ENCODE measurements around the gene ATP8A2.

Gene ATP8A2

DNA sequence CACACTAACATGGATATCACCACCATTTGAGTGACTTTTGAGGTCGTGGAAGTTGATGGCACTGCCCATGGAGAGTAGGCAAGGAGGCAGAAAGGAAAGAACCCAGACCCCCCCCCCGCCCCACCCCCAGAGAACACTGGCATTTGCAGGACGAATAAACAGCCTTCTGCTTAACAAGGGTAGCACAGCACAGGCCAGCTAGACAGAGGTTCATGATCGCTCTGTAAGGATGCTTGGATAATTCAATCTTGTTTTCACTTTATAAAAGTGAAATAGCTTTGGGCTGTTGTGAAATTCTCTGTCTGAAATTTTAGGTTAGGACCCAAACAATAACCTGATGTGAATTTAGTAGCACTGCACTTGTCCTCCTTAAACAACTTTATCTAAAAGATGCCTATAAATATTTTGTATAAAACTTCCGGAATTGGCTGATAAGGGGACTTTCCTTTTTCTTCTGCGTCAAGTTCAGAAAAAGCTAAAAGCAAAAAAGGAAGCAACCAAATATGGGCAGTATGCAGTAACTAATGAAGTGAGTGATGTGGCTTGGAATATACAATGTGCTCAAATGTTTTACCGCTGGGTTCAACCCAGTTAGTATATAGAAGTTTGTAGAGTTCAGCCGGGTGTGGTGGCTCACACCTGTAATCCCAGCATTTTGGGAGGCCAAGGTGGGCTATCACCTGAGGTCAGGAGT is 516.3 kb downstream of the ATP8A2 start:
- DNase-seq (ENCODE audit: low read depth): no peak
- H3K4me3 ChIP-seq (ENCODE audit: control insufficient read depth, low read depth, low read length): no peak overlapping the region
- no peak for TF ChIP-seq CTCF (conservative IDR thresholded peaks at IDR 0.05; ENCODE audit: control insufficient read depth, insufficient read depth, low read depth, low read length)

GRCh38 chr13:25890671-25891212 is 519.0 kb downstream of the ATP8A2 start:
- no peak for DNase-seq (ENCODE audit: low read depth)
- no peak overlapping the region for H3K4me3 ChIP-seq (ENCODE audit: control insufficient read depth, low read depth, low read length)
- no peak for TF ChIP-seq CTCF (conservative IDR thresholded peaks at IDR 0.05; ENCODE audit: control insufficient read depth, insufficient read depth, low read depth, low read length)

GRCh38 chr13:25898991-25899390 is 527.2 kb downstream of the ATP8A2 start:
- no peak for DNase-seq (ENCODE audit: low read depth)
- H3K4me3 ChIP-seq (ENCODE audit: control insufficient read depth, low read depth, low read length): no peak overlapping the region
- TF ChIP-seq CTCF (conservative IDR thresholded peaks at IDR 0.05; ENCODE audit: control insufficient read depth, insufficient read depth, low read depth, low read length): no peak

GRCh38 chr13:25899464-25899863 is 527.7 kb downstream of the ATP8A2 start:
- TF ChIP-seq CTCF (conservative IDR thresholded peaks at IDR 0.05; ENCODE audit: control insufficient read depth, insufficient read depth, low read depth, low read length): no peak
- no peak overlapping the region for H3K4me3 ChIP-seq (ENCODE audit: control insufficient read depth, low read depth, low read length)

GRCh38 chr13:25899952-25900351 is 528.2 kb downstream of the ATP8A2 start:
- no peak overlapping the region for H3K4me3 ChIP-seq (ENCODE audit: control insufficient read depth, low read depth, low read length)
- no peak for DNase-seq (ENCODE audit: low read depth)
- TF ChIP-seq CTCF (conservative IDR thresholded peaks at IDR 0.05; ENCODE audit: control insufficient read depth, insufficient read depth, low read depth, low read length): no peak

More at GRCh38 chr13:25899464-25899863, 527.7 kb downstream of the ATP8A2 start:
- no peak for DNase-seq (ENCODE audit: low read depth)

GRCh38 chr13:25901460-25902376 is 529.9 kb downstream of the ATP8A2 start:
- TF ChIP-seq CTCF (conservative IDR thresholded peaks at IDR 0.05; ENCODE audit: control insufficient read depth, insufficient read depth, low read depth, low read length): no peak
- no peak overlapping the region for H3K4me3 ChIP-seq (ENCODE audit: control insufficient read depth, low read depth, low read length)
- DNase-seq (ENCODE audit: low read depth): peak; percentile 8
